Natural killer cell (primary cell): ENCODE data around the gene COX5A. TPM values are rescaled to one million over a fixed set of nuclear protein-coding genes. Genes with fewer than 3 reads are reported as not detected.
A peak's percentile ranks its signal among the peaks of the same experiment; 100 is the strongest.

Source experiments
- ATAC-seq, 3 donors: fragments of 150-1000 bp in 2 of 3; fragments of 200-7000 bp in 1 of 3; cut with Tn5 transposase; 1 replicate in 1 of 3; 2 replicates in 2 of 3; pipeline ENCODE4 v1.10.0; 2021; ENCODE audit warnings: mild to moderate bottlenecking in 2 of 3, moderate library complexity in 2 of 3
- DNase-seq, 2 donors: peaks; one replicate each; pipeline versions ENCODE4 v3.0.0 to v3.0.0-alpha.2; 2013 to 2021; ENCODE audit warnings: mixed read lengths in 1 of 2
- H3K27ac ChIP-seq: one replicate; pipeline ENCODE4 v1.5.1; 2013; ENCODE audit warnings: mild to moderate bottlenecking, low read length
- H3K27me3 ChIP-seq: one replicate; pipeline ENCODE4 v1.6.1; 2013; ENCODE audit warnings: low read length; ENCODE audit not compliant: control insufficient read depth, insufficient read depth
- H3K36me3 ChIP-seq: one replicate; pipeline ENCODE4 v1.6.1; 2013; ENCODE audit warnings: low read length; ENCODE audit not compliant: control insufficient read depth, insufficient read depth
- H3K4me1 ChIP-seq: one replicate; pipeline ENCODE4 v1.6.1; 2013; ENCODE audit warnings: low read length; ENCODE audit not compliant: control insufficient read depth, insufficient read depth
- H3K4me3 ChIP-seq: one replicate; pipeline ENCODE4 v1.5.1; 2013; ENCODE audit warnings: low read length
- H3K9me3 ChIP-seq: one replicate; pipeline ENCODE4 v1.6.1; 2013; ENCODE audit warnings: low read length; ENCODE audit not compliant: control insufficient read depth, insufficient read depth
- H3K27ac Mint-ChIP-seq, 2 donors: one replicate each; pipeline ENCODE4 v1.8.0; 2022; ENCODE audit warnings: mild to moderate bottlenecking in 2 of 2, mixed read lengths in 2 of 2, moderate library complexity in 1 of 2
- H3K27me3 Mint-ChIP-seq, 2 donors: one replicate each; pipeline ENCODE4 v1.8.0; 2022; ENCODE audit warnings: low read depth in 2 of 2, mixed read lengths in 2 of 2
- H3K36me3 Mint-ChIP-seq: one replicate; pipeline ENCODE4 v1.8.0; 2022; ENCODE audit warnings: mixed read lengths
- H3K4me1 Mint-ChIP-seq, 2 donors: one replicate each; pipeline ENCODE4 v1.8.0; 2022; ENCODE audit warnings: mixed read lengths in 2 of 2
- H3K4me3 Mint-ChIP-seq: one replicate; pipeline ENCODE4 v1.8.0; 2022; ENCODE audit warnings: mild to moderate bottlenecking, moderate library complexity, mixed read lengths
- H3K9me3 Mint-ChIP-seq, 2 donors: one replicate each; pipeline ENCODE4 v1.8.0; 2022; ENCODE audit warnings: mixed read lengths in 2 of 2
- WGBS: methylation state at CpG from one replicate; pipeline ENCODE4 v1.1.7; 2013; ENCODE audit warnings: missing lambda C conversion rate; ENCODE audit not compliant: insufficient coverage; 5-methylcytosine and 5-hydroxymethylcytosine counted together
- intact Hi-C: fragments of 100-400 bp; cut with micrococcal nuclease; formaldehyde crosslinking; loops from one replicate; pipeline ENCODE4 v1.14.2; 2022
- total RNA-seq, 4 donors: library from RNA; stranded (reverse); fragments of 120-200 nt in 1 of 4; gene quantifications; one replicate each; pipeline versions ENCODE4 v1.2.3 to v1.2.4, GENCODE V29; 2013 to 2022
- TF ChIP-seq, protein P1 (sequence below): fragments of 200-600 bp; IDR thresholded peaks from one replicate; pipeline ENCODE4 v1.8.0; 2022; ENCODE audit warnings: antibody characterized with exemption

The COX5A gene
- total RNA-seq, 3 donors from 2014 or later (not counting 1 experiment from before 2014, with no cell fraction given): 69.7 to 90.0 (median 76.9) TPM

DNA sequence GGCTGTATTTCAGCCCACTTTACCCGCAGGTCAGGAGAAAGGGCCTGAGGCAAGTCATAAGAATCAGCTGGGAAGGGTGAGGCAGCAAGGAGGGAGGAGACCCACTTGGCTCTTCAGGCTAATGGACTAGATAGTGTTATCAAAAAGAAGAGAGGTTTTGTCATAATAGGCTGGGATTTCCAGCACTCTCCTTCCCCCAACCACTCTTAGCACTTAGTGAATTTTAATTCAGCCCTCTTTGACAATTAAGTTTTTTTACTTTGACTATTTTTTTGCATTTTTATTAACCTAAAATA, 47.3 kb downstream of the COX5A start:
- Histone ChIP-seq H3K4me3 (peak overlapping the region; percentile 65), H3K27me3 (no peaks in the 10 kb centered on the region), H3K9me3 (no peaks in the 10 kb centered on the region), H3K4me1 (peaks cover 42% of the 10 kb centered on the region), H3K36me3 (no peaks in the 10 kb centered on the region), H3K27ac (no peak overlapping the region)
- peak overlapping the region; percentile 85 to 87 for H3K27ac Mint-ChIP-seq
- DNase-seq: no peak
- peak overlapping the region; percentile 86 for H3K4me3 Mint-ChIP-seq
- no peaks in the 10 kb centered on the region for H3K9me3 Mint-ChIP-seq
- TF ChIP-seq, protein P1, sequence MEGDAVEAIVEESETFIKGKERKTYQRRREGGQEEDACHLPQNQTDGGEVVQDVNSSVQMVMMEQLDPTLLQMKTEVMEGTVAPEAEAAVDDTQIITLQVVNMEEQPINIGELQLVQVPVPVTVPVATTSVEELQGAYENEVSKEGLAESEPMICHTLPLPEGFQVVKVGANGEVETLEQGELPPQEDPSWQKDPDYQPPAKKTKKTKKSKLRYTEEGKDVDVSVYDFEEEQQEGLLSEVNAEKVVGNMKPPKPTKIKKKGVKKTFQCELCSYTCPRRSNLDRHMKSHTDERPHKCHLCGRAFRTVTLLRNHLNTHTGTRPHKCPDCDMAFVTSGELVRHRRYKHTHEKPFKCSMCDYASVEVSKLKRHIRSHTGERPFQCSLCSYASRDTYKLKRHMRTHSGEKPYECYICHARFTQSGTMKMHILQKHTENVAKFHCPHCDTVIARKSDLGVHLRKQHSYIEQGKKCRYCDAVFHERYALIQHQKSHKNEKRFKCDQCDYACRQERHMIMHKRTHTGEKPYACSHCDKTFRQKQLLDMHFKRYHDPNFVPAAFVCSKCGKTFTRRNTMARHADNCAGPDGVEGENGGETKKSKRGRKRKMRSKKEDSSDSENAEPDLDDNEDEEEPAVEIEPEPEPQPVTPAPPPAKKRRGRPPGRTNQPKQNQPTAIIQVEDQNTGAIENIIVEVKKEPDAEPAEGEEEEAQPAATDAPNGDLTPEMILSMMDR: no peak
- ATAC-seq: no peak
- intact Hi-C loops: loop anchor here (2.0 kb wide), 1 partner anchor 16 kb away; the partner anchor contains the start of gene FAM219B
- H3K36me3 Mint-ChIP-seq: no peaks in the 10 kb centered on the region
- peaks cover 27 to 36% of the 10 kb centered on the region in 2 donors for H3K4me1 Mint-ChIP-seq
- H3K27me3 Mint-ChIP-seq: no peaks in the 10 kb centered on the region
- WGBS: 7% methylated on average over 1 of the region's 1 CpG

DNA sequence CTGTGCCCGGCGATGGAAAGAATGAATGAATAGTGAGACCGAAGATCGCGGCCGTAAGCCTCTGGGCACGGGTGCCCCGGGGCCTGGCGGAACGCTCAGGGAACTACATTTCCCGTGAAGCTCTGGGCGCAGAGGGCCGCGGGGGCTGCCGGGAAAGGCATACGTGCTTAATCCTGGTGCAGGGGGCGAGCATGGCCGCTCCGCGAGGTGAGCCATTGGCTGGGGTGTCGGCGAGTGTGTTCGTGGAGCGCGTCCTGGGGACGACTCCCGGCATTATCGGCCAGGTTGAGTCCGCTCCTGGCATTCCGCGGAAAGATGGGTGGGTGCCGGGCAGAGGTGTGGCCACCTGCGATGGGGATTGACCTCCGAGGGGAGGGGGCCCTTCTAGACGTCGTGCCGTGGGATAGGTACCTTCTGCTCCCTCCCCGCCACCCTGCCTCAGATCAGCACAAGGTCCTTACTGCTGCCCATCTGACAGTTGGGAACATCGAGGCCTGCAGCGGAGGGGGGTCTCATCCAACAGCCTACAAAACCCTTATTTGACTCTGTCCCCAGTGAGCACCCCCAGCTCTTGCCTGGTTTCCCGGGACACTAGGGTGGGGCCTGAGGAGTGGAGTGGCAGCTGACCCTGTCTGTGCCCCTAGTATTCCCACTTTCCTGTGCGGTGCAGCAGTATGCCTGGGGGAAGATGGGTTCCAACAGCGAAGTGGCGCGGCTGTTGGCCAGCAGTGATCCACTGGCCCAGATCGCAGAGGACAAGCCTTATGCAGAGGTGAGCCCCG, 47.8 kb downstream of the COX5A start, which contains the start of gene MPI:
TSS of gene MPI (plus strand) at position 160 of the 782 bp plus-strand sequence. CDS start at position 192, 32 bp downstream.
- Histone ChIP-seq H3K27me3 (no peaks in the 10 kb centered on the region), H3K9me3 (no peaks in the 10 kb centered on the region), H3K36me3 (no peaks in the 10 kb centered on the region), H3K4me3 (peak within 1 kb of the TSS; percentile 65), H3K27ac (peak within 1 kb of the TSS; percentile 56), H3K4me1 (peaks cover 42% of the 10 kb centered on the region)
- TF ChIP-seq, protein P1: no peak
- Mint-ChIP-seq H3K27me3 (no peaks in the 10 kb centered on the region), H3K9me3 (no peaks in the 10 kb centered on the region), H3K4me1 (peaks cover 27 to 36% of the 10 kb centered on the region in 2 donors), H3K4me3 (peak within 1 kb of the TSS; percentile 86), H3K36me3 (no peaks in the 10 kb centered on the region), H3K27ac (peak within 1 kb of the TSS; percentile 85 to 87)
- peak; percentile 97 to 100 (median 100) for ATAC-seq
- intact Hi-C loops: loop anchor here (1.0 to 2.0 kb wide), 2 partner anchors 17 kb away; partner anchors contain the start of genes FAM219B and SCAMP2
- 4% methylated on average over 47 of the region's 47 CpGs for WGBS
- peak; percentile 75 to 89 for DNase-seq

DNA sequence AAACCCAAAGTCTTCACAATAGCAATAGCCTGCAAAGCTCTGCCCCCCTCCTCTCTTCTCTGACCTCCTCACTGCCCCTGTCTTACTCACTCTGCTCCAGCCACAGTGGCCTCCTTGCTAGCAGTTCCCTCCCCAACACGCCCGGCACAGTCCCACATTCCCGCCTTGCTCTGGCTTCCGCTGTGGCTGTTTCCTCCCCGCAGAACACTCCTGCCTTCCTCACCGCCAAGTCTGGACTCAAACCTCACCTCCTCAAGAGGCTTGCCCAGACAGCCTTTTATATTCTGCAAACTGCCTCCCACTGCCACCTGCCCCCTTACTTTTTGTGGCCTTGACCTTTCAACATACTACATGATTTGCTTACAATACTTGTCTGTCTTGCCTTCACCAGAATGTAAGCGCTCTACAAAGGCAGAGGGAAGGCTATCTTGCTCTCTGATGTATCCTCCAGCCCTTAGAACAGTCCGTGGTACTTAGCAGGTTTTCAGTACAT, 48.4 kb downstream of the COX5A start:
- Histone ChIP-seq H3K27me3 (no peaks in the 10 kb centered on the region), H3K4me1 (peaks cover 40% of the 10 kb centered on the region), H3K9me3 (no peaks in the 10 kb centered on the region), H3K27ac (peak overlapping the region; percentile 56), H3K36me3 (no peaks in the 10 kb centered on the region), H3K4me3 (peak overlapping the region; percentile 65)
- Mint-ChIP-seq H3K27ac (peak overlapping the region; percentile 85 to 87), H3K4me3 (peak overlapping the region; percentile 86), H3K4me1 (peaks cover 27 to 36% of the 10 kb centered on the region in 2 donors), H3K9me3 (no peaks in the 10 kb centered on the region), H3K27me3 (no peaks in the 10 kb centered on the region), H3K36me3 (no peaks in the 10 kb centered on the region)
- TF ChIP-seq, protein P1: no peak
- DNase-seq: peak in 1 of 2 donors; percentile 44
- intact Hi-C loops: loop anchor here (1.0 kb wide), 1 partner anchor 16 kb away; the partner anchor contains the start of gene SCAMP2
- WGBS: 39% methylated on average over 8 of the region's 8 CpGs
- ATAC-seq: peak; percentile 9 to 32 (median 26)
